ENCODE measurements around the gene PLXNA2. TPM values are rescaled to one million over a fixed set of nuclear protein-coding genes. Genes with fewer than 3 reads are reported as not detected.
A peak's percentile ranks its signal among the peaks of the same experiment; 100 is the strongest.

The PLXNA2 gene
- total RNA-seq, 1 experiment from 2014 or later = 0.89 TPM

DNA sequence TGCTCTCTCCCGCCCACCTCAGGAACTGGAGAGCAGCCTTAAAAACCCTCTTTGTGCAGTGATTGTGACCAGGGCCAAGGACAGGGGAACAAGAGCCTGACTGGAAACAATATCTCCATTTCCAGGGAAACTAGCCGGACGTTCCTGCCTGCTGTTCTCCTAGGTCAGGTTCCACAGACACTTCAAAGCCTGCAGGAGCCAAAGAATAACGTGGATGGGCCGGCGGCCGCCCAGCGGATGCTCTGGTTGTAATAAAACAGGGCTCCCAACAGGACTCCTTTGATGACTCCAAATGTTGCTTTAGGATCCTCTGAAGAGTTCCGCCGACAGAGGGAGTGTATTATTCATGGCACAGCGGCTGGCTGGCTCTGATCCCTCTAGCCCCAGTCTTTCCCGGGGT, 162.2 kb downstream of the PLXNA2 start:
- no peak overlapping the region for H3K4me2 ChIP-seq (ENCODE audit: low read length)
- H3K9ac ChIP-seq (ENCODE audit: low read length) = no peak overlapping the region
- H3K36me3 ChIP-seq (ENCODE audit: control insufficient read depth in 1 of 2, insufficient read depth in 2 of 2, low read length in 2 of 2) = no peaks in the 10 kb centered on the region
- ChIA-PET RAD21 (ENCODE audit: low non-redundant PET in 1 of 2, low total read pairs in 2 of 2, uncharacterized antibody in 2 of 2, unreplicated experiment in 2 of 2) (no interaction called here), POLR2A (no interaction called here), CTCF (no interaction called here)
- H3K4me1 ChIP-seq (ENCODE audit: control insufficient read depth in 1 of 2, insufficient read depth in 2 of 2, low read length in 2 of 2) = no peaks in the 10 kb centered on the region
- H3K27ac ChIP-seq (ENCODE audit: low read depth, low read length) = no peak overlapping the region
- DNase-seq (ENCODE audit: low read depth, low spot score) (no peak), ATAC-seq (no peak)
- H3K4me3 ChIP-seq (replicated peaks in 1 of 2; ENCODE audit: low read depth in 1 of 2, low read length in 2 of 2) = no peak overlapping the region
- H3K27me3 ChIP-seq (ENCODE audit: insufficient read depth, low read length) = peaks cover 22% of the 10 kb centered on the region; the same call in 1 of the 2 replicates
- TF ChIP-seq TCF7L2 (IDR thresholded peaks at IDR 0.05; ENCODE audit: borderline replicate concordance, extremely low read depth, insufficient read depth, insufficient read length) (peak; percentile 61), ZNF274 (IDR thresholded peaks at IDR 0.05; ENCODE audit: low read depth, low read length) (no peak)
- H4K20me1 ChIP-seq (ENCODE audit: insufficient read depth) = no peaks in the 10 kb centered on the region
- no TSS peak for BruUV-seq (replicated peaks)
- H2AFZ ChIP-seq (ENCODE audit: low read depth, low read length, poor library complexity, severe bottlenecking) = no peak overlapping the region
- no peaks in the 10 kb centered on the region for H3K79me2 ChIP-seq (ENCODE audit: insufficient read depth, low read length)
- no peaks in the 10 kb centered on the region for H3K9me2 ChIP-seq (ENCODE audit: insufficient read depth)
- H3K9me3 ChIP-seq (ENCODE audit: control insufficient read depth in 1 of 2, insufficient read depth in 1 of 2, low read depth in 1 of 2, low read length in 2 of 2) = no peaks in the 10 kb centered on the region
- intact Hi-C loops (cut with micrococcal nuclease) = no loop called here

DNA sequence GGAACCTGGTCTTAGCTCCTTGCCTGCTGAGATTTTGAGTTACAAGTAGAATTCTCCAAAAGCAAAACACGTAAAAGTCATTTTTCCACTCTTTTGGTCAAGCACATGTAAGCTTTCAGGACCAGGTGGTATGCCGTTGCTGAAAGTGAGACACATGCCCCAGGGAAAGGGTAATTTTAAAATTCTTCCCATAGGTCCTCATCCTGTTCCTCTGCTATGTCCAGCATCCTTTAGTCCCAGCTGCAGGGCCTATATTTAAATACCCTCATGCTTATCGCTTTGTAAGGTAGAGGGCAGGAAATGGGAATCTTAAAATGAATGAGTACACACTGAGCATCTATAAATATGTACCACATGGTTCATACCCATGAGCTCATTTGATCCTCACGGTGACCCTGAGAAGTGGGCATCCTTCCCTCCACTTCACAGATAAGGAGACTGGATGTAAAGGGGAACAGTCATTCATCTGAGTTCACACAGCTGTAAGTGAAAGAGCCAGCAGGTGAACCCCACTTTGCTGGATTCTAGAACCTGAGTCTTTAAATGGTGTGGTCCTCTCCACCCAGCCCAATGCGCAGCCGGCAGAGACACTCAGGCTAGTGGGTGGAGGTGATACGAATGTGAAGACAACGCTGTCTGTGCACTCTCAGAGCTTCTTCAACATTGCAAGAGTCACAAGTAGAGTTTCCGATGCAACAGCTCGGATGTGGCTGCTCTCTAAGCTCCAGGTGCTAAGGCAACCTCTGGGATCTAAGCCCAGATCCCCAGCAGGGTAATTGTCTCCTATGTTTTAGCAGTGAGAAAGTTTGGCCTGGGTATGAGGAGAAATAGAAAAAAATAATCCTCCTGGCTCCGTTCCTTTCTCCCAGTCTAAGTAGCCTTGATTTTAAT, 163.5 kb downstream of the PLXNA2 start:
- H3K9me3 ChIP-seq (ENCODE audit: control insufficient read depth in 1 of 2, insufficient read depth in 1 of 2, low read depth in 1 of 2, low read length in 2 of 2) = no peaks in the 10 kb centered on the region
- no peak overlapping the region for H3K9ac ChIP-seq (ENCODE audit: low read length)
- intact Hi-C loops (cut with micrococcal nuclease) = no loop called here
- no peaks in the 10 kb centered on the region for H3K4me1 ChIP-seq (ENCODE audit: control insufficient read depth in 1 of 2, insufficient read depth in 2 of 2, low read length in 2 of 2)
- H3K36me3 ChIP-seq (ENCODE audit: control insufficient read depth in 1 of 2, insufficient read depth in 2 of 2, low read length in 2 of 2) = no peaks in the 10 kb centered on the region
- no peaks in the 10 kb centered on the region for H4K20me1 ChIP-seq (ENCODE audit: insufficient read depth)
- H3K4me2 ChIP-seq (ENCODE audit: low read length) = no peak overlapping the region
- no peaks in the 10 kb centered on the region for H3K9me2 ChIP-seq (ENCODE audit: insufficient read depth)
- ChIA-PET CTCF (no interaction called here), POLR2A (no interaction called here), RAD21 (ENCODE audit: low non-redundant PET in 1 of 2, low total read pairs in 2 of 2, uncharacterized antibody in 2 of 2, unreplicated experiment in 2 of 2) (no interaction called here)
- DNase-seq (ENCODE audit: low read depth, low spot score) (no peak), ATAC-seq (no peak)
- BruUV-seq (replicated peaks) = no TSS peak
- H3K27ac ChIP-seq (ENCODE audit: low read depth, low read length) = no peak overlapping the region
- H3K27me3 ChIP-seq (ENCODE audit: insufficient read depth, low read length) = peaks cover 29% of the 10 kb centered on the region; the same call in 1 of the 2 replicates
- H3K4me3 ChIP-seq (replicated peaks in 1 of 2; ENCODE audit: low read depth in 1 of 2, low read length in 2 of 2) = no peak overlapping the region
- H3K79me2 ChIP-seq (ENCODE audit: insufficient read depth, low read length) = no peaks in the 10 kb centered on the region
- no peak overlapping the region for H2AFZ ChIP-seq (ENCODE audit: low read depth, low read length, poor library complexity, severe bottlenecking)
- no peak for TF ChIP-seq SP1 (IDR thresholded peaks at IDR 0.05; ENCODE audit: low read depth)
- TF ChIP-seq SRF (IDR thresholded peaks at IDR 0.05; ENCODE audit: low read depth) = no peak
- no peak for TF ChIP-seq POLR2AphosphoS5 (IDR thresholded peaks at IDR 0.05; ENCODE audit: low read depth, low read length)
- no peak for TF ChIP-seq YY1 (IDR thresholded peaks at IDR 0.05; ENCODE audit: extremely low read depth, insufficient replicate concordance, low read depth, low read length)
- TF ChIP-seq TCF7L2 (IDR thresholded peaks at IDR 0.05; ENCODE audit: borderline replicate concordance, extremely low read depth, insufficient read depth, insufficient read length) = no peak
- TF ChIP-seq, protein P1, sequence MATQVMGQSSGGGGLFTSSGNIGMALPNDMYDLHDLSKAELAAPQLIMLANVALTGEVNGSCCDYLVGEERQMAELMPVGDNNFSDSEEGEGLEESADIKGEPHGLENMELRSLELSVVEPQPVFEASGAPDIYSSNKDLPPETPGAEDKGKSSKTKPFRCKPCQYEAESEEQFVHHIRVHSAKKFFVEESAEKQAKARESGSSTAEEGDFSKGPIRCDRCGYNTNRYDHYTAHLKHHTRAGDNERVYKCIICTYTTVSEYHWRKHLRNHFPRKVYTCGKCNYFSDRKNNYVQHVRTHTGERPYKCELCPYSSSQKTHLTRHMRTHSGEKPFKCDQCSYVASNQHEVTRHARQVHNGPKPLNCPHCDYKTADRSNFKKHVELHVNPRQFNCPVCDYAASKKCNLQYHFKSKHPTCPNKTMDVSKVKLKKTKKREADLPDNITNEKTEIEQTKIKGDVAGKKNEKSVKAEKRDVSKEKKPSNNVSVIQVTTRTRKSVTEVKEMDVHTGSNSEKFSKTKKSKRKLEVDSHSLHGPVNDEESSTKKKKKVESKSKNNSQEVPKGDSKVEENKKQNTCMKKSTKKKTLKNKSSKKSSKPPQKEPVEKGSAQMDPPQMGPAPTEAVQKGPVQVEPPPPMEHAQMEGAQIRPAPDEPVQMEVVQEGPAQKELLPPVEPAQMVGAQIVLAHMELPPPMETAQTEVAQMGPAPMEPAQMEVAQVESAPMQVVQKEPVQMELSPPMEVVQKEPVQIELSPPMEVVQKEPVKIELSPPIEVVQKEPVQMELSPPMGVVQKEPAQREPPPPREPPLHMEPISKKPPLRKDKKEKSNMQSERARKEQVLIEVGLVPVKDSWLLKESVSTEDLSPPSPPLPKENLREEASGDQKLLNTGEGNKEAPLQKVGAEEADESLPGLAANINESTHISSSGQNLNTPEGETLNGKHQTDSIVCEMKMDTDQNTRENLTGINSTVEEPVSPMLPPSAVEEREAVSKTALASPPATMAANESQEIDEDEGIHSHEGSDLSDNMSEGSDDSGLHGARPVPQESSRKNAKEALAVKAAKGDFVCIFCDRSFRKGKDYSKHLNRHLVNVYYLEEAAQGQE (IDR thresholded peaks at IDR 0.05; ENCODE audit: low read depth) = no peak
- TF ChIP-seq, protein P2, sequence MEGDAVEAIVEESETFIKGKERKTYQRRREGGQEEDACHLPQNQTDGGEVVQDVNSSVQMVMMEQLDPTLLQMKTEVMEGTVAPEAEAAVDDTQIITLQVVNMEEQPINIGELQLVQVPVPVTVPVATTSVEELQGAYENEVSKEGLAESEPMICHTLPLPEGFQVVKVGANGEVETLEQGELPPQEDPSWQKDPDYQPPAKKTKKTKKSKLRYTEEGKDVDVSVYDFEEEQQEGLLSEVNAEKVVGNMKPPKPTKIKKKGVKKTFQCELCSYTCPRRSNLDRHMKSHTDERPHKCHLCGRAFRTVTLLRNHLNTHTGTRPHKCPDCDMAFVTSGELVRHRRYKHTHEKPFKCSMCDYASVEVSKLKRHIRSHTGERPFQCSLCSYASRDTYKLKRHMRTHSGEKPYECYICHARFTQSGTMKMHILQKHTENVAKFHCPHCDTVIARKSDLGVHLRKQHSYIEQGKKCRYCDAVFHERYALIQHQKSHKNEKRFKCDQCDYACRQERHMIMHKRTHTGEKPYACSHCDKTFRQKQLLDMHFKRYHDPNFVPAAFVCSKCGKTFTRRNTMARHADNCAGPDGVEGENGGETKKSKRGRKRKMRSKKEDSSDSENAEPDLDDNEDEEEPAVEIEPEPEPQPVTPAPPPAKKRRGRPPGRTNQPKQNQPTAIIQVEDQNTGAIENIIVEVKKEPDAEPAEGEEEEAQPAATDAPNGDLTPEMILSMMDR (IDR thresholded peaks at IDR 0.05 in 2 of 3, conservative IDR thresholded peaks at IDR 0.05 in 1 of 3; ENCODE audit: borderline replicate concordance in 1 of 3, insufficient read depth in 1 of 3, low read depth in 2 of 3, low read length in 2 of 3) = no peak
- no peak for TF ChIP-seq ZFX (IDR thresholded peaks at IDR 0.05)
- TF ChIP-seq JUND (IDR thresholded peaks at IDR 0.05) = no peak
- TF ChIP-seq, protein P3, sequence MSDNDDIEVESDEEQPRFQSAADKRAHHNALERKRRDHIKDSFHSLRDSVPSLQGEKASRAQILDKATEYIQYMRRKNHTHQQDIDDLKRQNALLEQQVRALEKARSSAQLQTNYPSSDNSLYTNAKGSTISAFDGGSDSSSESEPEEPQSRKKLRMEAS (IDR thresholded peaks at IDR 0.05) = no peak
- TF ChIP-seq ZNF274 (IDR thresholded peaks at IDR 0.05; ENCODE audit: low read depth, low read length) = no peak
- TF ChIP-seq RAD21 (IDR thresholded peaks at IDR 0.05; ENCODE audit: low read depth) = no peak
- TF ChIP-seq CBX3 (IDR thresholded peaks at IDR 0.05; ENCODE audit: low read depth) = no peak

Measured in HCT116 (cell line).